Left colon (tissue), 2 donors: ENCODE results near the gene SYT2. TPM values are rescaled to one million over a fixed set of nuclear protein-coding genes. Genes with fewer than 3 reads are reported as not detected.
"Not testable (repeated sequence)": the region's sequence is repeated elsewhere in the genome, so short reads cannot be mapped to it uniquely, and the experiment has no call there.

ENCODE experiments used
- ATAC-seq: fragments of 200-7000 bp; cut with Tn5 transposase; one replicate; pipeline ENCODE4 v1.9.1; 2020; ENCODE audit warnings: mild to moderate bottlenecking, moderate library complexity
- DNase-seq, 2 donors: peaks; one replicate each; pipeline ENCODE4 v3.0.0-alpha.2; 2020
- intact Hi-C, 2 donors: fragments of 100-400 bp; cut with DNase I in 1 of 2; cut with micrococcal nuclease in 1 of 2; formaldehyde crosslinking; loops; one replicate each; pipeline versions ENCODE4 v1.11.2 to v1.14.0; 2022; cut with DNase I, micrococcal nuclease
- long read RNA-seq: library from polyadenylated mRNA; unstranded; transcript quantifications from one replicate; pipeline ENCODE4 v2.0.0, GENCODE V29; 2021
- total RNA-seq, 2 donors: library from RNA; stranded (reverse); fragmentation: NEBNext Ultra II Directional; extraction: Animal tissue kit (Norgen Biotek cat#: 25700); gene quantifications; one replicate each; pipeline ENCODE4 v1.2.1, GENCODE V29; 2021
- donor health status: DM: no; HTN: no; CAD: no.
- donor health status: DM: yes; HTN: yes; CAD: no.

The SYT2 gene
- under 1 TPM; 0.06 to 0.42 TPM for total RNA-seq
- long read RNA-seq, partial matches to known transcripts, result 0 of 3 reads
- long read RNA-seq, other reads (novel, unspliced or antisense), result 3 of 3 reads

GRCh38 chr1:202710070-202711045 is at the start of gene SYT2:
Gene SYT2, minus strand, starts transcription at chr1:202710454. Its CDS starts 104,682 bp downstream, at chr1:202605772.
- peak; percentile 73 for ATAC-seq
- peak; percentile 32 to 34 for DNase-seq
- intact Hi-C loops, result loop anchor here in 1 of 2 donors (10.0 kb wide), 1 partner anchor 236 kb away; no protein-coding TSS in a partner anchor

- DNase-seq (no peak), ATAC-seq (no peak)
- intact Hi-C loops, result no loop called here
Observed at GRCh38 chr1:202756391-202756790, 46.1 kb upstream of the SYT2 start.

- intact Hi-C loops, result no loop called here
- DNase-seq (no peak), ATAC-seq (no peak)
Observed at GRCh38 chr1:202754293-202754692, 44.0 kb upstream of the SYT2 start.

- intact Hi-C loops, result no loop called here
- no peak for DNase-seq
- no peak for ATAC-seq
Observed at GRCh38 chr1:202752774-202753173, 42.5 kb upstream of the SYT2 start.

- DNase-seq (no peak), ATAC-seq (no peak)
- intact Hi-C loops, result no loop called here
Observed at GRCh38 chr1:202750761-202751160, 40.5 kb upstream of the SYT2 start.

DNA sequence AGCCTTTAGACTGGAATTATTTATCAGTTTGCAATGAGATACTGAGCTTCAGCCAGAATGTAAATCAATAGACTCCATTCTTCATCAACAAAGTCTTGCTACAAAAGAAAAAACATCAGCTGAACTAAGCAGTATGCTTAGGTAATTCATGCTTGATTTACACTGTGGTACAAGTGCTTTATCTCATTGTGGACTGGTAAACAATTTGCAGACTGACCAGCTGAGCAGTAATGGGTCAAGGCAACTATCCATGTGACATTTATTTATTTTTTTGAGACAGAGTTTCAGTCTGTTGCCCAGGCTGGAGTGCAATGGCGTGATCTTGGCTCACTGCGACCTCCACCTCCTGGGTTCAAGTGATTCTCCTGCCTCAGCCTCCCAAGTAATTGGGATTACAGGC is 39.8 kb upstream of the SYT2 start:
- intact Hi-C loops, result no loop called here
- ATAC-seq, result no peak
- no peak for DNase-seq

DNA sequence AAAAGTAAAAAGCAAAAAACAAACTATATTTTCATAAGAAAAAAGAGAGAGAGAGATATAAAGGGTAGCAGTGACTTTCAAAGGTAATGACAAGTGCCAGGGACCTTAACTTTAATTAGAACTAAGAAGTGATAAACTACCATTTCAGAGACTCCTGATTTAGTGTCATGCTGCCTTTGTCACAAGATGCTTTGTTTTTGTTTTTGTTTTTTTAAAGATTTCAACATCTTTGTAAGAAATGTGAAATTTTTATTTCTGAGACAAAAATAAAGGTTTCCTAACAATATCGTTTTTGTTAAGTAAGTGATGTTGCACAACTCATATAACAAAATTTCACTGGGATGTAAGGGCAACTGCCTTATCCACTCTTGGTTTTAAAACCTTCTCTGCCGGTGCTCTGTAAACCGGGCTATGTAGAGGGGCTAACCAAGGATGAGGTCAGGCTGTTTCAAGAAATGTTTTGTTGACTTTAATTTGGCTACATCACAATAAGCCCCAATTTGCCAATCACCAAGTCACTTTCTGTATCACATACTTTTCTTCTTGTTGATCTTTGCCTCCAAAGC is 35.2 kb upstream of the SYT2 start:
- DNase-seq, result no peak
- no peak for ATAC-seq
- intact Hi-C loops, result no loop called here

- DNase-seq, ATAC-seq, intact Hi-C loops: not testable (repeated sequence)
Observed at GRCh38 chr1:202744770-202745169, 34.5 kb upstream of the SYT2 start.

- no peak for DNase-seq
- ATAC-seq, result no peak
- intact Hi-C loops, result no loop called here
Observed at GRCh38 chr1:202742496-202742895, 32.2 kb upstream of the SYT2 start.

GRCh38 chr1:202733251-202733650 is 23.0 kb upstream of the SYT2 start:
- DNase-seq (no peak), ATAC-seq (no peak)
- intact Hi-C loops, result no loop called here

- no peak for DNase-seq
- intact Hi-C loops, result loop anchor here in 1 of 2 donors (10.0 kb wide), 1 partner anchor 384 kb away; the partner anchor contains the start of genes PPP1R12B and UBE2T
- ATAC-seq, result no peak
Observed at GRCh38 chr1:202728951-202729350, 18.7 kb upstream of the SYT2 start.

DNA sequence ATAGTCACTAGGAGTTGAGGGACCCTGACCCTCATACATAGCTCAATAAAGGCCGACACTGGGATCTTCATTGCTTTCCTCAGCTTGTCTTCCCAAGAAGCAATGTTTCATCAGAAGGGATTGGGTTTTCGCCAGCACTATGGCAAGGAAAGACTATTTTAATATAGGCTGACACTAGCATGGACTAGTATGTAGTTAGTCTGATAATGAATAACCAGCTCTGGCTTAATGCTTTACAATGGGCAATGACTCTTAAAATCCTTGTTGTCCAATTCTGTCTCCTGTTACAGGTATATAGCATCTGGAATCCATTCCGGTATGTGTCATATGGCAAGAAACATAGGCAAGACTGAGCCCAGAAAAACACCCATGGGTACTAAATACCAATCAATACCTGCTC is 15.3 kb upstream of the SYT2 start:
- intact Hi-C loops, result loop anchor here in 1 of 2 donors (10.0 kb wide), 1 partner anchor 381 kb away; the partner anchor contains the start of genes PPP1R12B and UBE2T
- DNase-seq, result no peak
- ATAC-seq, result no peak

GRCh38 chr1:202723708-202724107 is 13.5 kb upstream of the SYT2 start:
- intact Hi-C loops, result loop anchor here in 1 of 2 donors (10.0 kb wide), 1 partner anchor 379 kb away; the partner anchor contains the start of genes PPP1R12B and UBE2T
- ATAC-seq (no peak), DNase-seq (no peak)

- DNase-seq, ATAC-seq: not testable (repeated sequence)
- intact Hi-C loops, result loop anchor here in 1 of 2 donors (10.0 kb wide), 1 partner anchor 378 kb away; the partner anchor contains the start of genes PPP1R12B and UBE2T
Observed at GRCh38 chr1:202723046-202723445, 12.8 kb upstream of the SYT2 start.

GRCh38 chr1:202716654-202717053 is 6.4 kb upstream of the SYT2 start:
- intact Hi-C loops, result loop anchor here in 1 of 2 donors (5.0 to 10.0 kb wide), 2 partner anchors 242 to 529 kb away; no protein-coding TSS in a partner anchor
- DNase-seq (no peak), ATAC-seq (no peak)

DNA sequence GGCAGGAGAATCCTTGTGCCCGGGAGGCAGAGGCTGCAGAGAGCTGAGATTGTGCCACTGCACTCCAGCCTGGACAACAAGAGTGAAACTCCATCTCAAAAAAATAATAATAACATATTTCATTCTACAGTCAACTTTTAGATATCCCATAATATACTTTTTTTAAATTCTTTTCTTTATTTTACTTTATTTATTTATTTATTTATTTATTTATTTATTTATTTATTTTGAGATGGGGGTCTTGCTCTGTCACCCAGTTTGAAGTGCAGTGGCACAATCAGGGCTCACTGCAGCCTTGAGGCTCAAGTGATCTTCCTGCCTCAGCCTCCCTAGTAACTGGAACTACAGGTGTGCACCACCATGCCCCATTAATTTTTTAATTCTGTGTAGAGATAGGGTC is 3.9 kb upstream of the SYT2 start:
- not testable (repeated sequence) for ATAC-seq, DNase-seq
- intact Hi-C loops, result loop anchor here in 1 of 2 donors (10.0 kb wide), 1 partner anchor 239 kb away; no protein-coding TSS in a partner anchor

DNA sequence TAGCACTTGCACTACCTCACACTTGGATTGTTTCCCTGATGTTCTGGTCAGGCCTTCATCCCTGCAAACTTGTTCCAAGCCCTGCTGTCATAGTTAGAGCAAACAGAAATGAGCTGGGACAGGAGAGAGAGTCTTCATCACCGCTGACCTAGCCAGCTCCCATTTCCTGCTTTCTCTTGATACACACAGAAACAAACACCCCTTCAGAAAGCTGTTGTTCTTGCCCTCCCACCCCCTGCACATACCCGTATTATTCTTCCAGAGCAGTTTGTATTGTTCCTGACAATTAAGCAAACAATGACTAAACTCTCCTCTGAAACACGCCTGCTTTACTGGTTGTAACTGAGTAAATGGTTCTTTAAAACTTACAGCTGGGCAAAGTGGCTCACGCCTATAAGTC is 2.9 kb upstream of the SYT2 start:
- ATAC-seq (peak; percentile 75), DNase-seq (no peak)
- intact Hi-C loops, result loop anchor here in 1 of 2 donors (10.0 kb wide), 1 partner anchor 238 kb away; no protein-coding TSS in a partner anchor

- DNase-seq (no peak), ATAC-seq (no peak)
- intact Hi-C loops, result loop anchor here in 1 of 2 donors (10.0 kb wide), 1 partner anchor 237 kb away; no protein-coding TSS in a partner anchor
Observed at GRCh38 chr1:202711949-202712635, 1.8 kb upstream of the SYT2 start.
